K562 (cell line): ENCODE measurements around the gene CCDC102B. TPM values are rescaled to one million over a fixed set of nuclear protein-coding genes. Genes with fewer than 3 reads are reported as not detected.

Experiments
- ATAC-seq: fragments of 200-7000 bp; cut with Tn5 transposase; 3 replicates; pipeline ENCODE4 v1.9.1; 2020; ENCODE audit warnings: moderate library complexity
- BruUV-seq: library from RNA; stranded (reverse); fragments of 400-500 nt; replicated peaks from 2 replicates; lab custom pipeline; 2021; lab: Mats Ljungman, UMichigan
- CTCF ChIA-PET: fragments of 300-600 bp; formaldehyde crosslinking; extraction: SDS; loops from one replicate; lab custom pipeline; 2021; ENCODE audit warnings: low intra/inter-chr PET ratio; lab: Yijun Ruan, JAX
- POLR2A ChIA-PET: fragments of 300-600, 350-650 bp; sonication (Branson Sonifier 250); formaldehyde crosslinking; extraction: SDS; loops from one replicate; lab custom pipeline; 2021; ENCODE audit warnings: antibody characterized with exemption, inconsistent platforms; lab: Yijun Ruan, JAX
- DNase-seq, 4 experiments: peaks; one replicate each; pipeline versions ENCODE4 v3.0.0 to v3.0.0-alpha.2; 2011 to 2018; ENCODE audit warnings: low spot score in 3 of 4, mixed read lengths in 3 of 4; ENCODE audit errors: extremely low read depth in 1 of 4
- FAIRE-seq: peaks from 2 replicates; lab custom pipeline; 2011; peaks lifted over from hg19 to GRCh38; lab: Jason Lieb, UNC
- H2AFZ ChIP-seq: 2 replicates; pipeline ENCODE4 v1.6.0; 2011; ENCODE audit warnings: low read depth, low read length, control low read depth, inconsistent platforms
- H3K27ac ChIP-seq: fragments of 200-600 bp; 3 replicates; pipeline ENCODE4 v1.8.0; 2011; ENCODE audit warnings: low read depth, mild to moderate bottlenecking, control low read depth, inconsistent platforms, low read length, moderate library complexity, mixed read lengths; ENCODE audit errors: extremely low read depth
- H3K27me3 ChIP-seq, 2 experiments: fragments of 300-600 bp in 1 of 2; 2 replicates in 1 of 2; 3 replicates in 1 of 2; pipeline versions ENCODE4 v1.6.0 to v1.8.0; 2011; ENCODE audit warnings: inconsistent platforms in 2 of 2, low read length in 2 of 2, mild to moderate bottlenecking in 1 of 2, mixed read lengths in 1 of 2, moderate library complexity in 1 of 2; ENCODE audit not compliant: control insufficient read depth in 2 of 2, insufficient read depth in 2 of 2
- H3K36me3 ChIP-seq: fragments of 300-600 bp; 3 replicates; pipeline ENCODE4 v1.8.0; 2011; ENCODE audit warnings: mild to moderate bottlenecking, low read length, inconsistent platforms; ENCODE audit not compliant: control insufficient read depth, insufficient read depth
- H3K4me1 ChIP-seq, 2 experiments: fragments of 200-600 bp in 1 of 2; replicated peaks in 1 of 2; 2 replicates in 1 of 2; 3 replicates in 1 of 2; pipeline versions ENCODE4 v1.5.1 to v1.8.0; 2011; ENCODE audit warnings: inconsistent platforms in 2 of 2, low read length in 2 of 2, mild to moderate bottlenecking in 1 of 2, mixed read lengths in 1 of 2, moderate library complexity in 1 of 2; ENCODE audit not compliant: control insufficient read depth in 2 of 2, insufficient read depth in 2 of 2
- H3K4me2 ChIP-seq: 2 replicates; pipeline ENCODE4 v1.6.1; 2011; ENCODE audit warnings: low read length, control low read depth, inconsistent platforms, mixed read lengths; ENCODE audit not compliant: insufficient read depth
- H3K4me3 ChIP-seq: fragments of 200-600 bp; sonication (generic), shearing (Covaris generic); 2 replicates; pipeline ENCODE4 v1.5.1; 2016; ENCODE audit warnings: control low read depth, inconsistent platforms
- H3K79me2 ChIP-seq: fragments of 200-600 bp; 3 replicates; pipeline ENCODE4 v1.8.0; 2011; ENCODE audit warnings: low read length, inconsistent platforms; ENCODE audit not compliant: control insufficient read depth, insufficient read depth
- H3K9ac ChIP-seq, 2 experiments: 2 replicates each; pipeline versions ENCODE4 v1.6.0 to v1.6.1; 2011; ENCODE audit warnings: low read depth in 2 of 2, low read length in 2 of 2, control low read depth in 1 of 2, inconsistent platforms in 1 of 2, mild to moderate bottlenecking in 1 of 2, mixed read lengths in 1 of 2; ENCODE audit not compliant: insufficient read depth in 1 of 2
- H3K9me1 ChIP-seq: one replicate; pipeline ENCODE4 v1.6.0; 2011; ENCODE audit warnings: inconsistent platforms, mild to moderate bottlenecking, low read length, moderate library complexity; ENCODE audit not compliant: control insufficient read depth, insufficient read depth
- H3K9me3 ChIP-seq: replicated peaks from 2 replicates; pipeline ENCODE4 v1.5.1; 2011; ENCODE audit warnings: low read depth, low read length, inconsistent platforms; ENCODE audit not compliant: control insufficient read depth, insufficient read depth
- H4K20me1 ChIP-seq: replicated peaks from 2 replicates; pipeline ENCODE4 v1.6.1; 2011; ENCODE audit warnings: low read length, inconsistent platforms, mixed read lengths; ENCODE audit not compliant: control insufficient read depth, insufficient read depth
- RAD51 ChIP-seq: fragments of 450-650 bp; IDR thresholded peaks from 2 replicates; pipeline ENCODE4 v1.7.1; 2016; ENCODE audit warnings: low read depth, mild to moderate bottlenecking, borderline replicate concordance
- SRF ChIP-seq, 2 experiments: fragments of 250-450, 450-650 bp in 1 of 2; sonication (Bioruptor Pico) in 1 of 2; sonication (generic) in 1 of 2; formaldehyde crosslinking; IDR thresholded peaks; 2 replicates each; pipeline versions ENCODE4 v1.5.0 to v1.5.1; 2020 to 2022; ENCODE audit warnings: mild to moderate bottlenecking in 1 of 2, missing genetic modification reagents in 1 of 2
- THRAP3 ChIP-seq: fragments of 450-650 bp; IDR thresholded peaks from 2 replicates; pipeline ENCODE4 v1.6.1; 2016; ENCODE audit warnings: mild to moderate bottlenecking, inconsistent platforms, borderline replicate concordance
- YY1 ChIP-seq, 3 experiments: IDR thresholded peaks; 2 replicates each; pipeline ENCODE4 v1.6.1; 2011; ENCODE audit warnings: low read length in 2 of 3, mild to moderate bottlenecking in 2 of 3, moderate library complexity in 2 of 3, borderline replicate concordance in 1 of 3, control low read depth in 1 of 3, low read depth in 1 of 3; ENCODE audit not compliant: insufficient read depth in 3 of 3, insufficient replicate concordance in 2 of 3, control insufficient read depth in 1 of 3, insufficient read length in 1 of 3; ENCODE audit errors: extremely low read depth in 1 of 3
- ZBTB5 ChIP-seq: fragments of 450-650 bp; IDR thresholded peaks from 2 replicates; pipeline ENCODE4 v1.6.1; 2017; ENCODE audit warnings: antibody characterized with exemption
- ZNF197 ChIP-seq: fragments of 200-800 bp; sonication (Bioruptor generic); IDR thresholded peaks from 2 replicates; pipeline ENCODE4 v1.6.1; 2016; ENCODE audit warnings: low read depth, missing genetic modification characterization, missing compliant biosample characterization
- ZNF695 ChIP-seq: fragments of 450-650 bp; formaldehyde crosslinking; IDR thresholded peaks from 2 replicates; pipeline ENCODE4 v1.4.0; 2020; ENCODE audit warnings: mild to moderate bottlenecking, moderate library complexity
- WGBS: fragments of 100-300 bp; shearing (Covaris generic); methylation state at CpG from one replicate; pipeline ENCODE4 v1.1.6; 2016; ENCODE audit warnings: low coverage, mixed read lengths; ENCODE audit not compliant: insufficient coverage; ENCODE audit errors: missing lambda C conversion rate; 5-methylcytosine and 5-hydroxymethylcytosine counted together
- in situ Hi-C: fragments of 300-500 bp; cut with MboI; formaldehyde crosslinking; loops from 4 replicates; pipeline ENCODE4 v1.15.0; 2018; ENCODE audit warnings: inconsistent platforms, mixed read lengths
- intact Hi-C: fragments of 100-400 bp; cut with micrococcal nuclease; formaldehyde crosslinking; loops from 2 replicates; pipeline ENCODE4 v1.14.2; 2022
- polyA plus RNA-seq, 8 experiments: library from polyadenylated mRNA; depleted of rRNA in 4 of 8; stranded (reverse) in 5 of 8; unstranded in 3 of 8; fragments of >200 nt; fragmentation: Nextera tagmentation in 2 of 8; fragmentation: Illumina TruSeq in 1 of 8; extraction: Ambion mirVana in 2 of 8; extraction: Trizol in 1 of 8; gene quantifications; 2 replicates each; pipeline versions ENCODE4 v1.2.1 to v1.2.3, GENCODE V29; 2011 to 2014; ENCODE audit warnings: inconsistent platforms in 1 of 8, missing spikeins in 1 of 8
- total RNA-seq, 7 experiments: library from RNA; depleted of rRNA in 6 of 7; stranded (reverse); fragments of >200 nt in 6 of 7; fragmentation: Illumina TruSeq in 2 of 7; extraction: Trizol in 2 of 7; gene quantifications; 2 replicates each; pipeline versions ENCODE4 v1.2.1 to v1.2.3, GENCODE V29; 2011 to 2021; ENCODE audit warnings: low replicate concordance in 1 of 7

The CCDC102B gene
- total and polyA plus RNA-seq, 9 of the 15 experiments (the other 6 are each of a cell fraction or from before 2014, with no cell fraction given), result 0.18 to 1.5 (median 0.73) TPM

GRCh38 chr18:68855491-68855890 is 57.6 kb downstream of the CCDC102B start:
- H3K4me3 ChIP-seq, result no peak overlapping the region
- H3K9me1 ChIP-seq, result no peaks in the 10 kb centered on the region
- FAIRE-seq, result no peak
- no peaks in the 10 kb centered on the region for H3K27me3 ChIP-seq
- no peaks in the 10 kb centered on the region for H4K20me1 ChIP-seq
- CTCF ChIA-PET, result no interaction called here
- H3K79me2 ChIP-seq, result no peaks in the 10 kb centered on the region
- POLR2A ChIA-PET, result no interaction called here
- no peak overlapping the region for H3K4me2 ChIP-seq
- H2AFZ ChIP-seq, result no peak overlapping the region
- no peak overlapping the region for H3K9ac ChIP-seq
- TF ChIP-seq RAD51 (no peak), SRF (CRISPR knock-in tag; IDR thresholded peaks at IDR 0.05) (no peak), ZNF197 (CRISPR knock-in tag) (no peak)
- TF ChIP-seq, all 486 proteins: peak for 0
- H3K36me3 ChIP-seq, result no peaks in the 10 kb centered on the region
- BruUV-seq, result no TSS peak
- H3K9me3 ChIP-seq, result no peaks in the 10 kb centered on the region
- intact Hi-C loops (no loop called here), in situ Hi-C loops (no loop called here)
- H3K27ac ChIP-seq, result no peak overlapping the region
- ATAC-seq (no peak), DNase-seq (no peak)
- H3K4me1 ChIP-seq, result no peaks in the 10 kb centered on the region

- no peaks in the 10 kb centered on the region for H4K20me1 ChIP-seq
- H3K4me1 ChIP-seq, result no peaks in the 10 kb centered on the region
- DNase-seq, result no peak
- no peak overlapping the region for H3K9ac ChIP-seq
- no peaks in the 10 kb centered on the region for H3K36me3 ChIP-seq
- POLR2A ChIA-PET, result no interaction called here
- no peaks in the 10 kb centered on the region for H3K79me2 ChIP-seq
- H3K27me3 ChIP-seq, result no peaks in the 10 kb centered on the region
- no peak for ATAC-seq
- H3K4me2 ChIP-seq, result no peak overlapping the region
- BruUV-seq, result no TSS peak
- no peaks in the 10 kb centered on the region for H3K9me1 ChIP-seq
- H3K4me3 ChIP-seq, result no peak overlapping the region
- CTCF ChIA-PET, result no interaction called here
- no peak overlapping the region for H3K27ac ChIP-seq
- H2AFZ ChIP-seq, result no peak overlapping the region
- no peak for FAIRE-seq
- intact Hi-C loops (no loop called here), in situ Hi-C loops (no loop called here)
- H3K9me3 ChIP-seq, result no peaks in the 10 kb centered on the region
- WGBS, result 0% methylated on average over 2 of the region's 2 CpGs
- TF ChIP-seq ZBTB5 (no peak), YY1 (IDR thresholded peaks at IDR 0.05; ENCODE audit: borderline replicate concordance in 1 of 3, control insufficient read depth in 1 of 3, extremely low read depth in 1 of 3, insufficient read depth in 3 of 3, insufficient read length in 1 of 3, insufficient replicate concordance in 2 of 3, low read depth in 1 of 3, low read length in 2 of 3) (no peak), THRAP3 (no peak), ZNF695 (CRISPR knock-in tag) (no peak)
Observed at GRCh38 chr18:68861365-68861764, 63.5 kb downstream of the CCDC102B start.
